TTC549 (cell line): Measurements from ENCODE around the gene SIRT7.

ENCODE experiments used
- FAIRE-seq: peaks from 2 replicates; lab custom pipeline; 2012; peaks lifted over from hg19 to GRCh38; lab: Jason Lieb, UNC

Gene SIRT7, protein sequence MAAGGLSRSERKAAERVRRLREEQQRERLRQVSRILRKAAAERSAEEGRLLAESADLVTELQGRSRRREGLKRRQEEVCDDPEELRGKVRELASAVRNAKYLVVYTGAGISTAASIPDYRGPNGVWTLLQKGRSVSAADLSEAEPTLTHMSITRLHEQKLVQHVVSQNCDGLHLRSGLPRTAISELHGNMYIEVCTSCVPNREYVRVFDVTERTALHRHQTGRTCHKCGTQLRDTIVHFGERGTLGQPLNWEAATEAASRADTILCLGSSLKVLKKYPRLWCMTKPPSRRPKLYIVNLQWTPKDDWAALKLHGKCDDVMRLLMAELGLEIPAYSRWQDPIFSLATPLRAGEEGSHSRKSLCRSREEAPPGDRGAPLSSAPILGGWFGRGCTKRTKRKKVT

DNA sequence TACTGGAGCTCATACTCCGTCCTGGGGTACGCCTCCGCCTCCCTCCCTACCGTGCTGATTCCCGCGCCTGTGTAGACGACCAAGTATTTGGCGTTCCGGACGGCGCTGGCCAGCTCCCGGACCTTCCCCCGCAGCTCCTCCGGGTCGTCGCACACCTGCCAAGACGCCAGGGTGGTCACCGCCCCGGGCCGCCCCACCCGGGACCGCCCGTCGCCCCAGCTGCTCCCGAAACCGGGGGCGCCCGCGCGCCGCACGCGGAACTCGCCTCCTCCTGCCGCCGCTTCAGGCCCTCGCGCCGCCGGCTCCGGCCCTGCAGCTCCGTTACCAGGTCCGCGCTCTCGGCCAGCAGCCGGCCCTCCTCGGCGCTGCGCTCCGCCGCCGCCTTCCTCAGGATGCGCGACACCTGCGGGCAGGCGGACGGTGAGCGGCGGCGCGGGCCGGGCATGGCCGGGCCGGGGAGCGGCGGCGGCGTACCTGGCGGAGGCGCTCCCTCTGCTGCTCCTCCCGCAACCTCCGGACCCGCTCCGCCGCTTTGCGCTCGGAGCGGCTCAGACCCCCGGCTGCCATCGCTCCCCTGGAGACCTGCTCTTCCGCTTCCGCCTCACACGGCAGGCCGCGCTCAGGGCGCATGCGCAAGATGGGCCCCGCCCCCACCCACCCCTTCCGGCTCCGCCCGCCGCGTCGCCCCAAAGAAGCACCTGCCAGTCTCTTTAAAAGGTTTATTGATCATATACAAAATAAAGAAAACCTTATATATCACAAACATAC, at the start of gene SIRT7:
SIRT7 (minus strand) TSS at position 612 of the 768 bp plus-strand sequence; CDS start at position 567, 45 bp downstream.
- FAIRE-seq: no peak

DNA sequence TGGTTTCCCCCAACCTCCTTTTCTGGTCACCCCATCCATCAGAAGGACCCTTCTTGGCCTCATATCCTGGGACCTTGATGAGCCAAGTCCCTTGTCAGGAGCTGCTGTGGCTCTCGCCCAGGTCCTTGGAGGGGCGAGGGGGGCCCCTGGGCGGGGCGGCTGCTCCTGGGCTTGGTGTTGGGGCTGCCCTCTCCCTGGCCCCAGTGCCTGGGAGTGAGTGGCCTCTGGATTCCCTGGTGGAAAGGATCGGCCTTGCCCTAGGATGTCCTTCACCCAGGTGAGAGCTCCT, 49.2 kb upstream of the SIRT7 start:
- FAIRE-seq: no peak

DNA sequence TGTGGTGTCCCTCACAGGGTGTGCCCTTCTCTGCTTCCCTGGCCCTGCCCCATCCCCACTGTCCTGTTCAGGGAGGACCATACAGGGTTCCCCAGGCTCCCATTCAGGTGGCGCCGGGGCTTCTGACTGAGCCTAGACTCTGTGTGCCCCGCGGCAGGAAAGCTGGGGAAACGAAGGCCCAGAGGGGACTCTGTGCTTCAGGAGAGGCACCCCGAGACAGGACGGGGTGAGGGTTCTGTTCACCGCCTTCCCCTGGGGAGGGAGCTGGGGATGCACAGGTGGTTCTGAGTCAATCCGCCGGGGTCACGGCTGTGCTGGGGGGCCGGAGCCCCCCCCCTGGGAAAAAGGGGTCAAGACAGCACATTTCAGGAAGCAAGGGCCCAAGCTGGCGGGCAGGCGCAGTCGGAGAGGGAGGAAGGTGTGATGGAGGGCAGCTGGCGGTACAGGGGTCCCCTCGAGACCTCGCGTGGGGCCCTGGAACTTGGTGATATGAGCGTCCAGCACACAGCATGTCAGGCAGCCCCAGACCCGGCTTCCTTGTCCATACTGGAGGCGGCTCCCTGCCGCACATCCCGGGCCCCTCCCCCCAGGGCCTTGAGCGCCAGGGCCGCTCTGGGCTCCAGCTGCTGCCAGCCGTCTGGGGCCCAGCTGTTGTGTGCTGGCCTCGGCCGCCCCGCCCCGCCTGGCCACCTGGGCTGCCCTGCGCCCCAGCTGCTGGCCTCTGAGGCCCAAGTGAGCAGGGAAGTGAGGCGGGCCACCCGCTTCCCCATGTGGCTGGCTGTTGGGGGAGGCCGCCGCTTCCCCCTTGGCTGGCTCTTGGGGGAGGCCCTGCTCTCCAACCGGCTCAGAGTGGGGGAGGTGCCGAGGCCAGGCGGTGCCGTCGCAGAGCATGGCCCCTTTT, 48.6 kb upstream of the SIRT7 start:
- FAIRE-seq: no peak

DNA sequence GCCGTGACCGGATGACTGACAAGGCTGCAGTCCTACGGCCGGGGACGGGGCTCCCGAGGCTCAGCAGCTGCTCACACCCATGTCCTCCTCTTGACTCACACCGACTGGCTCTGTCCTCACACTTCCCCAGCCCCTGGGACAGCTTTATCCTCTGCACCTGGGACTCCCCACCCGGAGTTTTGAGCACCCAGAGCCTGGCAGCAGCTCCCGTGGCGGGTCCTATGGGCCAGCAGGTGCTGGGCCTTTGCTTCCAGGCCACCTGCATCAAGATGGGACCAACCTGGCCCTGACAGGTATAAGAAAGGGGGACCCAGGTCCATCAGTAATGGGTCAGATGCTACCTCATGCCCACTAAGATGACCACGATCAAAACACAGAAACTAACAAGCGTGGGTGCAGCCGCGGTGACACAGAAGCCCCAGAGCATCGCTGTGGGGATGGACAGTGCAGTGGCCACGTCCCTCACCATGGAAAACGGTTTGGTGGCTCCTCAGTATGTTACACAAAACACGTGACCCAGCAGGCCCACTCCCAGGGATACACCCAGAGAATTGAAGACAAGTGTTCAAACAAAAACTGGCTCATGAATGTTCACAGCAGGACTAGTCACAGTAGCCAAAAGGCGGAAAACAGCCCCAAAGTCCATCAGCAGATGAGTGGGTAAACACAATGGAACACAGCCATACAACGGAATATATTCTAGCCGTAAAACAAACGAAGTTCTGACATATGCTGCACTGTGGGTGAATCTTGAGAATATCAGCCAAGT, 46.3 kb upstream of the SIRT7 start:
- FAIRE-seq: no peak

DNA sequence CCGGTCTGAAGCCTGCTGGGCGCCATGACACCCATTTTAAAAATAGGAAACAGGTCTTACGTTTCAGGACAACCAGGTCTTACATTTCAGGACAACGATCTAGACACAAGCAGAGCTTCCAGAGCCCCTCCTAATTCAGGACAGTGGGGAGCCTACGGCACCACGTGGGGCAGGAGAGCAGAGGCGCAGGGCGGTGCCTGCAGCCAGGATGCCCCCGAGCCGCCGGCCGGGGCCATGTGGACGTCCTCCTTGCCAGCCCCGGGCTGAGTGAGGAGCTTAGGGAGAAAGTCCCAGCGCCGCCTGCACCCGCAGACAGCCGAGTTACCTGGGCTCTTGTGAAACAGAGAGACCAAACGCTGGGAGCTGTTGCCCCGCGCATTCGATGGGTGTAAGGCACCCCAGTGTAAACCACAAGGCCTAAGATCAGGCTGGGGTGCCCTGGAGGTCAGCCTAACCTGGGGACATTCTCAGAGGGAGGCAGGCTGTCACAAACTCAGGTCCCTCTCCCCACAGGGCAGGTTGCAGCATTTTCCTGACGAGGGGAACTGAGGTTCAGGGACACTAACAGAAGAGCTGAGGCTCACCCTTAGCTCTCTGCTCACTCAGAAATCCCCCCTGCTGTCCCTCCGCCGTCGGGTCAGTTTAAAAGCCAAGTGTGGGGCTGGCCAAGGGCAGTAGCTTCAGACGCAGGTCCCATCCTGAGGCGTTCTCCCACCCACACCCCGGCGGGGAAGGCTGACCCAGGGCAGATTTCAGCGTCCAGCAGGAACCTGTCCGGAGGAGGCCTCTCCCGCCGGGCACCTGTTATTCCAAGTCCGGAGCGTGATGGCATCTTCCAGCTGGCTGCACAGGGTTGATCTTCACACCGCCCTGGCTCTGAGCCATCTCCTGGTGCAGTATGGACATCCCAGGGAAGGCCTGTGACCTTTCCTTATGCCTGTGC, 44.8 kb upstream of the SIRT7 start:
- no peak for FAIRE-seq

DNA sequence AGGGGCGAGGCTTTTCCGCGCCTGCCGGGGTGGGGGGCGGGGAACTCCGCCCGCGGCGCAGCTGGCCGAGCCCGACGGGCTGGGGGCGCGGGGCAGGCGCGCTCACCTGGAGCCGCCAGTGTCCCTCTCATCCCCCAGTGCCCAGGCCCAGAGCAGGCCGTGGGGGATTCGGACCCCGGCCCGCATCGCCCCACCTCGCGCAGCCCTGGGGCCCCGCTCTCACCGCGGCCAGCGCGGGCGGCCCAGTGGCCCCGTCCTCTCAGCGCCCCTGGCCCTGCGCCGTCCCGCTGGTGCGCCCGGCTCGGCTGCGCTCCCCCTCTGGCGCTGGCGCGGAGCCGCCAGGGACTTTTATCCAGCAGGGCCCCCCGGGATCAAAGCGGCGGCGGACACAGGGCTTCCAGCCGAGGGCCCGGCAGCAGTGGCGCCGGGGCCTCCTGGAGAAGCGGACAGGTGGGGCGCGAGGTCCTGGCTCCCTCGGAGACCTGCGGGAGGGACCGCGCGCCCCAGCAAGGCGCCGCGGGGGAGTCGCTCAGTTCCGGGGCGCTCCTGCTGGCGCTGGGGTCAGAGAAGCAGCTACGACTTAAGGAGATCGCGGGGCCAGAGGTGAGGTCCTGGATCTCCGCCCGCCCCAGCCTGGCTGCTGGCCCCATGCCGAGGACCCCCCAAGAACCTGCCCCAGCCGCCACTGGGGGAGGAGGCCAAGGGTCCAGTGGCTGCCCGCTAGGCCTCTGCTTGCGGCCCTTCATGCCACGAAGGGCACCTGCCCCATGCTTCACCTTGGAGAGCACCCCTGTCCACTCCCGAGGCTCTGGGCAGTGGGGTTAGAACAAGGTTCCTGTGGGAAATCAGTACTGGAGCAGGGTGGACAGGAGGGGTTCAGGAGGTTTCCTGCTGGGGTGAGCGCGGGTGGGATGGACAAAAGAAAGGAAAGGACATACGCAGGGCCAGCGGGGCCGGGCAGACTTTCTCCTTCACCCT, 43.8 kb upstream of the SIRT7 start:
- no peak for FAIRE-seq

DNA sequence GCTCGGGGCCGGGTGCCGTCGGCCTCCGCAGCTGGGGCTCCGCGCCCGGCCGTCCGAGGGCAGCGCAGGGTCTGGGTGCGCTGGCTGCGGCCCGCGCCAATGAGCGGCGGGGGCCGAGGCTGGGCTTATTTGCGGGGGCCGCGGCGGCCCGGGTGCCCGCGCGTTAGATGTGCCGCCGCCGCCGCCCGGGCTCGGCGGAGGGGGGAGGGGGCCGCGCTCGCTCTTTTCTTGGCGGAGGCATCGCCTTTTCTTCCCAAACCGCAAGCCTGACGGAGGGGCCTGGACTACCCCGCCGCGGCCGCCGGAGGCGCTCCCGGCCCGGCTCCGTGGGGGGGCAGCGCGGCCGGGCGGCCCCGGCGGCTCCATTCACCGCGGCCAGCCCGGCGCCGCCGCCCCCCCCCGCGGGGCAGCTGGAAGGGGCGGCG, 43.1 kb upstream of the SIRT7 start, which contains the start of gene NOTUM:
NOTUM (minus strand) TSS at position 101 of the 425 bp plus-strand sequence. CDS start 278 bp downstream, outside the sequence.
- no peak for FAIRE-seq

DNA sequence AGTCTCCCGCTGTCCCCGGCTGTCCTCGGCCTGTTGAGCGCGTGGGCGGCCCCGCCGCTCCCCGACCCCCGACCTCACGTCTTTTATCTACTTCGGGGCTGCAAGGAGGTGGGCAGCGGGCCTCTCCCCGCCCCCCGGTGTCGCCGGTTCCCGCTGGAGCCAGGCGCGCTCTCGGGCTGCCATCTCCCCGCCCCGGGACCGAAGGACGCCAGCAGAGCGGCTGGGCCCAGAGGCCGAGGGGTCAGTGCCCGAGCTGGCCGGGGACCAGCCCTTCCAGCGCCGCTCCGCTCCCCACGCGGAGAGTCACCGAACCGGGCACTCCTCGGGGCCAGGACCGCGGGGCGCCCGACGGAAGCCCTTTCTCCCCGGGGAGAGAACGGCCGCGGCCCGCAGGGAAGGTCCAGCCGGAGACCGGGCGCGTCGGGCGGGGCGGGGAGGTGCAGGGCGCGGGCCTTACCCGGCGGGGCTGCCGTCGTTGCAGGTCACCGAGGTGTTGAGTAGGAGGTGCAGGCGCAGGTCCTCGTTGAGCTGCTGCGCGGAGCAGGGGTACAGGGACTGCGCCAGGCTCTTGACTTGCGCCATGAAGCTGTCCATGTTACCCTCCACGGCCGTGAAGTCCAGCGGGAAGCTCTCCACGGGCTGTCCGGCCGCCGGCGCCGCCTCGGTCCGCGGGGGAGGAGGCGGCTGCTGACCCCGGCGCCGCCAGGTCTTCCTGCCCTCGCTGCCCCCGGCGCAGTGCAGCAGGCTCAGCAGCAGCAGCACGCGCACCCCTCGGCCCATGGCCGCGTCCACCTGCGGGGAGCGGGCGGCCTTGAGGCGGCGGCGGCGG, 42.4 kb upstream of the SIRT7 start:
- no peak for FAIRE-seq

DNA sequence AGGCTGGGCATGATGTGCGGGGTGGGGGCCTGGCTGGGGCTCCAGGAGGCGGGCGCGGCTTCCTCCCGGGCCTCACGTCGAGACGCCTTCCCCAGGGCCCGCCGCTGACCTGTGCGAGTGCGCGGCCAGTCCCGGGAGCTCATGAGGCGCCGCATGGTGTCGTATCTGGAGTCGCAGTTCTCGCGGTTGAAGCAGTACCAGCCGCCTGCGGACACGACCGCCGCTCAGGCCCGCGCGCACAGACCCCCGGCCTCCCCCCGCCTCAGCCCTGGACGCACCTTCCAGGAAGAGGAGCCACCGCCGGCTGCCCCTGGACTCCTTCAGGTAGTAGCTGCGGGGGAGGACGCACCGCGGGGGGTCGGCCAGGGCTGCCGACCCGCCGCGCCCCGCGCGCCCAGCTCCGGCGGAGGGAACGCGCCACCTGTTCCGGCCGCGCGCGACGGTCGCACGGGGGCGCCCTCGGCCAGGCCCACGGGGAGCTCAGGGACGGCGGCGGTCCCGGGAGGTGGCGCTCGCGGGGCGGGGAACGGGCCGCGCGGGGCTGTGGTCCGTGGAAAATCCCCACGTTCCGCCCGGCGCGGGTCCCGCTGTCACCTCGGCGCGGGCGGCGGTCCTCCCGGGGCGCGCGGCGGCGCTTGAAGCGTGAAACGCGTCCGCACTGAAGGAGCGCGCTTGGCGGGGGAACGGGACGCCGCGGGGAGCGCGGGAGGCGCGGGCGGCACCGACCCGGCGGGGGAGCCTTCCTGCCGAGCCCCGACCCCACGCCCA, 41.6 kb upstream of the SIRT7 start:
- FAIRE-seq: no peak

DNA sequence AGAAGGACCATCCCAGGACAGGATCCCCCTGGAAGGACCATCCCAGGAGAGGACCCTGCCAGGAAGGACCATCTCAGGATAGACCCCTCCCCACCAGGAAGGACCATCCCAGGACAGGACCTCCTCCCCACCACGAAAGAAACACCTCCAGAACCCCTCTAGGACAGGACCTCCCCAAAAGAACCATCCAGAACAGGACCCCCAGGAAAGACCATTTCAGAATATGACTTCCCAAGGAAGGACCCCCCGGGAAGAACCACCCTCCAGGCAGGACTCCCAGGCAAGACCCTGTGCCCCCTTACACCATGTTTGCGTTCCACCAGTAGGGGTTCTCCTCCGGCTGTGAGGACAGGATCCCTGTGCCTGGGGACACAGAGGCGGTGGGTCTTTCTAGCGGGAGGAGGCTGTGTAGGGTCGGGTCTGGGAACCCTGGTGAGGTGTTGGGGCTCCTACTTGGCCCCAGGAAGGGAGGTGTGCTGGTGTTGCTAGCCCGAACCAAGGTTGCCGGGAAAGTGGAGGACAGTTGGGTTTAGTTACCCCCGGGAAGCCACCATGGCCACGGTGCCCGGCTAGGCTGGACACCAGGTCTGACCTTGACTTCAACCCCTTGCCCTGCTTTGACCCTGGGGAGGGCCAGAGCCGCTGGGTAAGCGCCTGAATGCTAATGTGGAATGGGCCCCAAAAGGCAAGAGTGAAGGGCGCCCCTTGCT, 40.8 kb upstream of the SIRT7 start:
- FAIRE-seq: no peak

DNA sequence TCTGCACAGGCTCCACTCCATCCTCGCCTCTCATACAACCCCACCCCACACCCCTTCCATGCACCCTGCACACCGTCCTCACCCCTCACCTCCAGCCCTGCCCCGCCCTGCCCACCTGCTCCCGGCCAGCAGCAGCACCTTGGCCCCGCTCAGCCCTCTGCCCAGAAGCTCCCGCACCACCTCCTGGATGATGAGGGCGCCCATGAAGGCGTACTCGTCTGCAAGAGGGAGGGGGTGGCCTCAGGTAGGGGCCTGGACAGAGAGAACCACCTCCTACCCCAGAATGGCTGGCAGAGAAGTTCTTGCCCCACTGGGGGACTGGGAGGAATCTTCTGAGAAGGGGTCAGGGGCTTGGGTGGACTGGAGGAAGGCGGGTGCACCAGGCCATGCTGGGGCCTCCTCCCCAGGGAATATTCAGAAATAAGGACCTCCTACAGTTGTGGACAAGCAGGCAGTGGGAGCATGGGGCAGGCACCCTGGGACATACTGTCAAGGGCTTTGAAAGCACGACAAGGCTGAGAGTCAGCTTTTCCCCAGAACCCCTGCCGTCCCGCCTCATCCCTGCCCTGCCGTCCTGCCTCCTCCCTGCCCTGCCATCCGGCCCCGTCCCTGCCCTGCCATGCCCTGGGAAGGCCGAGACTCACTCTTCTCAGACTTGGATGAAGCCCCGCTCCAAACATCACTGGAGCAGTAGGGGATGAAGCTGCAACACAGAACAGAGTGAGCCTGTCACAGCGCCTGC, 39.9 kb upstream of the SIRT7 start:
- FAIRE-seq: no peak

DNA sequence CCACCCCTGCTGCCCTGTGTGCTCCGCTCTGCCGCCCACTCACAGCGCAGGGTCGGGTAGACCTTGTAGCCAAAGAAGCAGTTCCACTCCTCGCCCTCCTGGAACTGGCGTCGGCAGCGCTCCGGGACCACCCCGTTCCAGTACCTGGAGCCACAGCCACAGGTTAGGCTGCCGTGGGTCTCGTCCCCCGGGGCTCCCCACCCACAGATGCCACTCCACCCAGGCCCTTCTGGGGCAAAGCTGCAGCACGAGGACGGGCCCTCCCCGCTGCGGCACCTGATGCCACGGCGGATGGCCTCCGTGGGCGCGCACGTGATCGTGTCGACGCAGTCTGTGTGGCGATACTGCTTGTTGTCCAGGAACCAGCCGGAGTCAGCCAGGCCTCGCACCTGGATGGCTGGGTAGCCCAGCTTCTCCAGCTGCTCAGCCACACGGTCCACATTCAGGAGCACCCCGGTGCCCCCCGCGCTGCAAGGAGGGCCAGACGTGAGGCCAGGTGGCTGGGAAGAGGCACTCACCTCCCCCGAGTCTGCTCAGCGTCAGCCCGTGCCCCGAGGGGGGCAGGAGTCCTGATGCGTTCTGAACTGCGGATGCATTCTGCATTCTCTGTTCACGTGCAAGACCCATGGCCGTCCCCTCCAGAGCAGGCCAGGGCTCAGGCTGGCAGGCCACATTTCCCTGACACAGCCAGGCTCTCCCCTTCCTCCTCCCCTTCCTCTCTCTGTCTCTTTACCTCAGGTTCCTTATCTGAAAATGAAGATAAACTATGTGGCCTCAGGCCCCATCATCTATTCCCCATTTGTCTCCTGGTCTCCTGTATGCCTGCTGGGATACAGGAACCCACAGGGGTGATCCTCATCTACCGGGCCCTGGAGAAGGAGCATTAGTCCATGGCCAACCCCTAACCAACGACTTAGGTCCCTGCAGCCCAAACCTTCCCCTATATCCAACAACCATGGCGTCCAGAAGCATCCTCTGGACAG, 38.9 kb upstream of the SIRT7 start:
- no peak for FAIRE-seq

DNA sequence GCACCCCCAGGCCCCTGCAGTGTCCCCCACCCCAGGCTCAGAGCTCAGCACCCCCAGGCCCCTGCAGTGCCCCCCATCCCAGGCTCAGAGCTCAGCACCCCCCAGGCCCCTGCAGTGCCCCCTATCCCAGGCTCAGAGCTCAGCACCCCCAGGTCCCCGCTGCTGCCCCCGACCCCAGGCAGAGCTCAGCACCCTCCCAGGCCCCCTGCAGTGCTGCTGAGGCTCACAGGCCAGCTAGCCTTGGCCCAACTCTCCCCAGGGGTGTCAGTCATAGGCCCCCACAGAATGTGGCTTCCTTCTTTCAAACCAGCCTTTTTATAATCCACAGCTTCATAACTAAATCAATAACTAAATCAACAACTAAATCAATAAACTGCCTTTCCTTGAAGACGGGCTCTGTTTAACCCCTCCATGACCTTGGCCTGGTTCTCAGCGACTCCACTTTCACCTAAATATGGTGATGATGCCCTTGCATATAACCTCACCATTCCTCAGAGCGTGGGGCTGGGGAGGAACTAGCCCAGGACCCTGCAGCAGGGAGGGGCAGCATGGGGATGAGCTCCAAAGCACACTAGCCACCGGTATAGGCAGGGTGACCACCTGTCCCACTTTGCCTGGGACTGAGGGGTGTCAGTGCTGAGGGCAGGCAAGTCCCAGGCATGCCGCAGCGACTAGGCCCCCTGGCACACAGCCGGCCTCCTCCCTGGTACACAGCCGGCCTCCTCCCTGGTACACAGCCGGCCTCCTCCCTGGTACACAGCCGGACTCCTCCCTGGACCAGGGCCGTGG, 38.0 kb upstream of the SIRT7 start:
- FAIRE-seq: no peak

DNA sequence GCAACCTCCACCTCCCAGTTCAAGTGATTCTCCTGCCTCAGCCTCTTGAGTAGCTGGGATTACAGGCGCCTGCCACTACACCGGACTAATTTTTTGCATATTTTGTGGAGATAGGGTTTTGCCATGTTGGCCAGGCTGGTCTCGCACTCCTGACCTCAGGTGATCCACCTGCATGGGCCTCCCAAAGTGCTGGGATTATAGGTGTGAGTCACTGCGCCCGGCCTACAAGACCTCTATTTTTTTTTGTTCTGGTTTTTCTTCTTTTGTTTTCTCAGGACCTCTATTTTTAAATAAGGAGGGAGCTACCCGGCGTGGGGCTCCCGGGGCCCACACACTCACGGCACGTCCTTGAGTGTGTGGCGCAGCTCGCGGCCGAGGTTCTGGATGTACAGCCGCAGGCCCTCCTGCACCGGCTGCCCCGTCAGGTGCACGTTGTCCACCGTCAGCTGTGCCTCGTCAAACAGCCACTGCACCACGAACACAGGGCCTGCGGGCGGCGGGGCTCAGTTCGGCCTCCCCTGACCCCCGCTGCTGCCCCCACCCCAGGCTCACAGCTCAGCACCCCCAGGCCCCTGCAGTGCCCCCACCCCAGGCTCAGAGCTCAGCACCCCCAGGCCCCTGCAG, 37.2 kb upstream of the SIRT7 start:
- no peak for FAIRE-seq
